ENCODE measurements around the gene ARHGEF7. TPM values are rescaled to one million over a fixed set of nuclear protein-coding genes. Genes with fewer than 3 reads are reported as not detected.

The ARHGEF7 gene
- total RNA-seq, 1 donor from 2014 or later: 57.5 TPM

- intact Hi-C loops (cut with DNase I): no loop called here
- H3K27me3 ChIP-seq: no peaks in the 10 kb centered on the region
- DNase-seq (ENCODE audit: extremely low spot score in 2 of 2): no peak
- no peaks in the 10 kb centered on the region for H3K9me3 ChIP-seq
- H3K4me3 ChIP-seq: no peak overlapping the region
- H3K36me3 ChIP-seq: no peaks in the 10 kb centered on the region
- H3K4me1 ChIP-seq: no peaks in the 10 kb centered on the region
- TF ChIP-seq POLR2A (IDR thresholded peaks at IDR 0.05): no peak
- H3K27ac ChIP-seq: no peak overlapping the region
Observed at GRCh38 chr13:111139452-111139851, 24.3 kb downstream of the ARHGEF7 start.

- H3K36me3 ChIP-seq: no peaks in the 10 kb centered on the region
- no peak for DNase-seq (ENCODE audit: extremely low spot score in 2 of 2)
- H3K27me3 ChIP-seq: no peaks in the 10 kb centered on the region
- H3K9me3 ChIP-seq: no peaks in the 10 kb centered on the region
- no peaks in the 10 kb centered on the region for H3K4me1 ChIP-seq
- intact Hi-C loops (cut with DNase I): no loop called here
- H3K27ac ChIP-seq: no peak overlapping the region
- TF ChIP-seq POLR2A (IDR thresholded peaks at IDR 0.05) (no peak), CTCF (IDR thresholded peaks at IDR 0.05) (no peak), POLR2AphosphoS5 (IDR thresholded peaks at IDR 0.05; ENCODE audit: insufficient read depth in 1 of 2, low read depth in 1 of 2) (no peak)
- no peak overlapping the region for H3K4me3 ChIP-seq
Observed at GRCh38 chr13:111139873-111140561, 24.9 kb downstream of the ARHGEF7 start.

- Histone ChIP-seq H3K4me1 (no peaks in the 10 kb centered on the region), H3K4me3 (no peak overlapping the region), H3K27me3 (no peaks in the 10 kb centered on the region), H3K27ac (no peak overlapping the region), H3K36me3 (no peaks in the 10 kb centered on the region), H3K9me3 (no peaks in the 10 kb centered on the region)
- intact Hi-C loops (cut with DNase I): no loop called here
- no peak for DNase-seq (ENCODE audit: extremely low spot score in 2 of 2)
- TF ChIP-seq CTCF (IDR thresholded peaks at IDR 0.05) (no peak), POLR2AphosphoS5 (IDR thresholded peaks at IDR 0.05; ENCODE audit: insufficient read depth in 1 of 2, low read depth in 1 of 2) (no peak)
Observed at GRCh38 chr13:111140562-111141105, 25.5 kb downstream of the ARHGEF7 start.

- no peaks in the 10 kb centered on the region for H3K27me3 ChIP-seq
- no peaks in the 10 kb centered on the region for H3K9me3 ChIP-seq
- no peak overlapping the region for H3K4me3 ChIP-seq
- no peak for DNase-seq (ENCODE audit: extremely low spot score in 2 of 2)
- H3K27ac ChIP-seq: no peak overlapping the region
- TF ChIP-seq POLR2A (IDR thresholded peaks at IDR 0.05) (no peak), CTCF (IDR thresholded peaks at IDR 0.05) (no peak), POLR2AphosphoS5 (IDR thresholded peaks at IDR 0.05; ENCODE audit: insufficient read depth in 1 of 2, low read depth in 1 of 2) (no peak)
- H3K36me3 ChIP-seq: no peaks in the 10 kb centered on the region
- intact Hi-C loops (cut with DNase I): no loop called here
- no peaks in the 10 kb centered on the region for H3K4me1 ChIP-seq
Observed at GRCh38 chr13:111142472-111142871, 27.4 kb downstream of the ARHGEF7 start.

GRCh38 chr13:111143865-111144540 lies 28.9 kb downstream of the ARHGEF7 start:
- intact Hi-C loops (cut with DNase I): no loop called here
- no peaks in the 10 kb centered on the region for H3K4me1 ChIP-seq
- no peaks in the 10 kb centered on the region for H3K36me3 ChIP-seq
- DNase-seq (ENCODE audit: extremely low spot score in 2 of 2): no peak
- no peaks in the 10 kb centered on the region for H3K9me3 ChIP-seq
- H3K27me3 ChIP-seq: no peaks in the 10 kb centered on the region
- H3K4me3 ChIP-seq: no peak overlapping the region
- H3K27ac ChIP-seq: no peak overlapping the region
- TF ChIP-seq CTCF (IDR thresholded peaks at IDR 0.05) (no peak), POLR2AphosphoS5 (IDR thresholded peaks at IDR 0.05; ENCODE audit: insufficient read depth in 1 of 2, low read depth in 1 of 2) (no peak), POLR2A (IDR thresholded peaks at IDR 0.05) (no peak)

All from vagina (tissue), 2 donors.